Uterus (tissue), 2 donors: Measurements from ENCODE around the gene STAB1.

Source experiments
- POLR2A ChIP-seq, 2 donors: fragments of 450-650 bp; IDR thresholded peaks; one replicate each; pipeline ENCODE4 v1.6.1; 2016; ENCODE audit warnings: antibody characterized with exemption in 2 of 2, mild to moderate bottlenecking in 1 of 2, moderate library complexity in 1 of 2
- TF ChIP-seq, protein P1 (sequence below), 4 experiments: fragments of 200-600 bp in 2 of 4; fragments of 450-650 bp in 2 of 4; sonication (generic) in 2 of 4; IDR thresholded peaks; one replicate each; pipeline ENCODE4 v1.5.1; 2016 to 2019; ENCODE audit warnings: antibody characterized with exemption in 4 of 4, mild to moderate bottlenecking in 2 of 4, moderate library complexity in 1 of 4

DNA sequence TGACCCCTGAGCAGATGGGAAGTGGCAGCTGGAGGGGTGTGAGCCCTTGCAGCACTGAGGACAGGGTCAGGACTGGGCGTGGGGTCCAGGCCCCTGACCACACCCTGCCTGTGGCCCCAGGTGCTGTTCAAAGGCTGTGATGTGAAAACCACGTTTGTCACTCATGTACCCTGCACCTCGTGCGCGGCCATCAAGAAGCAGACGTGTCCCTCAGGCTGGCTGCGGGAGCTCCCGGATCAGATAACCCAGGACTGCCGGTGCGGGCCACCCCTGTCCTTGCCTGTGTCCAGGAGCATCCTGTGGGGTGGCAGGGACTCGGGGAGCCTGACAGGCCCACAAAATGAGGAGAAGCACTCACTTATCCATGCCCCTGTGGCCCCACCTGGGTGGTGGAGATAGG is 5.9 kb downstream of the STAB1 start:
- TF ChIP-seq, protein P1, sequence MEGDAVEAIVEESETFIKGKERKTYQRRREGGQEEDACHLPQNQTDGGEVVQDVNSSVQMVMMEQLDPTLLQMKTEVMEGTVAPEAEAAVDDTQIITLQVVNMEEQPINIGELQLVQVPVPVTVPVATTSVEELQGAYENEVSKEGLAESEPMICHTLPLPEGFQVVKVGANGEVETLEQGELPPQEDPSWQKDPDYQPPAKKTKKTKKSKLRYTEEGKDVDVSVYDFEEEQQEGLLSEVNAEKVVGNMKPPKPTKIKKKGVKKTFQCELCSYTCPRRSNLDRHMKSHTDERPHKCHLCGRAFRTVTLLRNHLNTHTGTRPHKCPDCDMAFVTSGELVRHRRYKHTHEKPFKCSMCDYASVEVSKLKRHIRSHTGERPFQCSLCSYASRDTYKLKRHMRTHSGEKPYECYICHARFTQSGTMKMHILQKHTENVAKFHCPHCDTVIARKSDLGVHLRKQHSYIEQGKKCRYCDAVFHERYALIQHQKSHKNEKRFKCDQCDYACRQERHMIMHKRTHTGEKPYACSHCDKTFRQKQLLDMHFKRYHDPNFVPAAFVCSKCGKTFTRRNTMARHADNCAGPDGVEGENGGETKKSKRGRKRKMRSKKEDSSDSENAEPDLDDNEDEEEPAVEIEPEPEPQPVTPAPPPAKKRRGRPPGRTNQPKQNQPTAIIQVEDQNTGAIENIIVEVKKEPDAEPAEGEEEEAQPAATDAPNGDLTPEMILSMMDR (IDR thresholded peaks at IDR 0.05) = no peak
- no peak for TF ChIP-seq POLR2A (IDR thresholded peaks at IDR 0.05)
